Peyer's patch (tissue), 4 donors: ENCODE data around the gene PWWP2B.

Experiments used
- CTCF ChIP-seq, 6 experiments: fragments of 450-650 bp in 4 of 6; fragments of 200-600 bp in 2 of 6; sonication (generic) in 1 of 6; IDR thresholded peaks; one replicate each; pipeline ENCODE4 v1.5.1; 2017 to 2019; ENCODE audit warnings: antibody characterized with exemption in 6 of 6, mild to moderate bottlenecking in 3 of 6, moderate library complexity in 1 of 6
- POLR2A ChIP-seq, 2 donors: fragments of 450-650 bp; IDR thresholded peaks; one replicate each; pipeline ENCODE4 v1.5.1; 2017; ENCODE audit warnings: antibody characterized with exemption in 2 of 2, mild to moderate bottlenecking in 2 of 2, moderate library complexity in 2 of 2

GRCh38 chr10:132439025-132439388, 42.0 kb downstream of the PWWP2B start:
- no peak for TF ChIP-seq CTCF (IDR thresholded peaks at IDR 0.05)
- TF ChIP-seq POLR2A (IDR thresholded peaks at IDR 0.05): no peak
